Osteoblast (primary cell): Measurements from ENCODE around the gene PHPT1. TPM values are rescaled to one million over a fixed set of nuclear protein-coding genes. Genes with fewer than 3 reads are reported as not detected.

Experiments used
- DNase-seq: peaks from one replicate; pipeline ENCODE4 v3.0.0; 2011; ENCODE audit warnings: low spot score, mixed read lengths; ENCODE audit not compliant: insufficient read length; ENCODE audit errors: missing footprints
- H2AFZ ChIP-seq: 2 replicates; pipeline ENCODE4 v1.6.0; 2011; ENCODE audit warnings: mild to moderate bottlenecking, low read length
- H3K27ac ChIP-seq: 2 replicates; pipeline ENCODE4 v1.5.1; 2011; ENCODE audit warnings: mild to moderate bottlenecking, low read depth, low read length, moderate library complexity
- H3K27me3 ChIP-seq: 2 replicates; pipeline ENCODE4 v1.6.0; 2012; ENCODE audit warnings: mild to moderate bottlenecking, control low read depth, inconsistent platforms, low read length, moderate library complexity; ENCODE audit not compliant: insufficient read depth
- H3K36me3 ChIP-seq: 2 replicates; pipeline ENCODE4 v1.5.1; 2011; ENCODE audit warnings: mild to moderate bottlenecking, low read length, control low read depth, moderate library complexity; ENCODE audit not compliant: insufficient read depth
- H3K4me1 ChIP-seq: 2 replicates; pipeline ENCODE4 v1.5.1; 2011; ENCODE audit warnings: mild to moderate bottlenecking, low read length, control low read depth, moderate library complexity; ENCODE audit not compliant: insufficient read depth
- H3K4me2 ChIP-seq: 2 replicates; pipeline ENCODE4 v1.6.0; 2011; ENCODE audit warnings: mild to moderate bottlenecking, low read length; ENCODE audit not compliant: insufficient read depth
- H3K4me3 ChIP-seq: fragments of 200-600 bp; sonication (generic); 3 replicates; pipeline ENCODE4 v1.5.1; 2012; ENCODE audit warnings: mild to moderate bottlenecking, low read length, inconsistent platforms; ENCODE audit not compliant: insufficient read depth
- H3K79me2 ChIP-seq: 2 replicates; pipeline ENCODE4 v1.6.0; 2012; ENCODE audit warnings: mild to moderate bottlenecking, low read length, control low read depth, inconsistent platforms; ENCODE audit not compliant: insufficient read depth
- H3K9me3 ChIP-seq: 2 replicates; pipeline ENCODE4 v1.5.1; 2011; ENCODE audit warnings: low read depth, low read length, control low read depth
- H4K20me1 ChIP-seq: 2 replicates; pipeline ENCODE4 v1.6.0; 2012; ENCODE audit warnings: mild to moderate bottlenecking, low read length, control low read depth; ENCODE audit not compliant: insufficient read depth
- total RNA-seq: library from RNA; depleted of rRNA; stranded (reverse); fragments of >200 nt; gene quantifications from 2 replicates; pipeline ENCODE4 v1.2.3, GENCODE V29; 2012
- TF ChIP-seq, protein P1 (sequence below): IDR thresholded peaks from 2 replicates; pipeline ENCODE4 v1.5.1; 2011; ENCODE audit warnings: mild to moderate bottlenecking, low read depth, low read length, moderate library complexity; ENCODE audit errors: extremely low read depth

PHPT1 gene
- total RNA-seq, 1 donor, result 59.0 TPM

DNA sequence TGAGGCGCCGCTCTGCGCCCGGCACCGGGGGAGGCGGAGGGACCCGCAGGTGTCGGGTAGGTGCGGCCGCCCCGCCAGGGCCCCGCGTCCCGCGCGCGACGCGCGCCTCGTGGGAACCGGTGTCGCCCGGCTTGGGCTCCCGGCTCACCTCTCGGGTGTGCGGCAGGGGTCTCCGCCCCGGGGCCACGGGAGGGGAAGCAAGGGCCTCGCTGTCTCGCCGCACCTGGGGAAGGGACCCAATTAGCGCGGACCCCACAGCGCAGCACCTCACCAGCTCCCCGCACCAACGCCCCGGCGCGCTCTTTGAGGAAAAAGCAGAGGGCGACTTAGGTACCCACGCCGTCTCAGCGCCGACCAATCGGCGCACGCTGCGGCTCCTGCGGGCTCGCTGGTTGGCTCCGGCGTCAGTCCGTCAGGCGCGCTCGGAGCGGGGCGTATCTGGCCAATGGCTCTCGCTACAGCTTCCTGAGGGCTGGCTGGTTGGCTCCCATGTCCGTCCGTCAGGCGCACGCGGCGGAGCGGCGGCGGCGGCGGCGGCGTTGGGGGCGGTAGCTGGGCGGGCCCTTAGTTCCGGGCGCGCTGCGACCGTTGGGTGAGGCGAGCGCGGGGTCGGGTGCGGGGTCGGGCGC is 36.9 kb downstream of the PHPT1 start, which contains the start of gene TRAF2:
TRAF2 (plus strand) TSS at position 567 of the 629 bp plus-strand sequence. CDS start 12,225 bp downstream, outside the sequence.
- Histone ChIP-seq H3K4me3 (peak within 1 kb of the TSS; percentile 79), H2AFZ (peak within 1 kb of the TSS; percentile 92), H3K4me1 (peaks cover 19% of the 10 kb centered on the region), H3K9me3 (no peaks in the 10 kb centered on the region), H3K27me3 (no peaks in the 10 kb centered on the region), H3K4me2 (peak within 1 kb of the TSS; percentile 91), H4K20me1 (peaks cover 5% of the 10 kb centered on the region), H3K79me2 (peaks cover 44% of the 10 kb centered on the region), H3K27ac (peak within 1 kb of the TSS; percentile 6), H3K36me3 (no peaks in the 10 kb centered on the region)
- TF ChIP-seq, protein P1, sequence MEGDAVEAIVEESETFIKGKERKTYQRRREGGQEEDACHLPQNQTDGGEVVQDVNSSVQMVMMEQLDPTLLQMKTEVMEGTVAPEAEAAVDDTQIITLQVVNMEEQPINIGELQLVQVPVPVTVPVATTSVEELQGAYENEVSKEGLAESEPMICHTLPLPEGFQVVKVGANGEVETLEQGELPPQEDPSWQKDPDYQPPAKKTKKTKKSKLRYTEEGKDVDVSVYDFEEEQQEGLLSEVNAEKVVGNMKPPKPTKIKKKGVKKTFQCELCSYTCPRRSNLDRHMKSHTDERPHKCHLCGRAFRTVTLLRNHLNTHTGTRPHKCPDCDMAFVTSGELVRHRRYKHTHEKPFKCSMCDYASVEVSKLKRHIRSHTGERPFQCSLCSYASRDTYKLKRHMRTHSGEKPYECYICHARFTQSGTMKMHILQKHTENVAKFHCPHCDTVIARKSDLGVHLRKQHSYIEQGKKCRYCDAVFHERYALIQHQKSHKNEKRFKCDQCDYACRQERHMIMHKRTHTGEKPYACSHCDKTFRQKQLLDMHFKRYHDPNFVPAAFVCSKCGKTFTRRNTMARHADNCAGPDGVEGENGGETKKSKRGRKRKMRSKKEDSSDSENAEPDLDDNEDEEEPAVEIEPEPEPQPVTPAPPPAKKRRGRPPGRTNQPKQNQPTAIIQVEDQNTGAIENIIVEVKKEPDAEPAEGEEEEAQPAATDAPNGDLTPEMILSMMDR, result no peak
- peak; percentile 100 for DNase-seq

DNA sequence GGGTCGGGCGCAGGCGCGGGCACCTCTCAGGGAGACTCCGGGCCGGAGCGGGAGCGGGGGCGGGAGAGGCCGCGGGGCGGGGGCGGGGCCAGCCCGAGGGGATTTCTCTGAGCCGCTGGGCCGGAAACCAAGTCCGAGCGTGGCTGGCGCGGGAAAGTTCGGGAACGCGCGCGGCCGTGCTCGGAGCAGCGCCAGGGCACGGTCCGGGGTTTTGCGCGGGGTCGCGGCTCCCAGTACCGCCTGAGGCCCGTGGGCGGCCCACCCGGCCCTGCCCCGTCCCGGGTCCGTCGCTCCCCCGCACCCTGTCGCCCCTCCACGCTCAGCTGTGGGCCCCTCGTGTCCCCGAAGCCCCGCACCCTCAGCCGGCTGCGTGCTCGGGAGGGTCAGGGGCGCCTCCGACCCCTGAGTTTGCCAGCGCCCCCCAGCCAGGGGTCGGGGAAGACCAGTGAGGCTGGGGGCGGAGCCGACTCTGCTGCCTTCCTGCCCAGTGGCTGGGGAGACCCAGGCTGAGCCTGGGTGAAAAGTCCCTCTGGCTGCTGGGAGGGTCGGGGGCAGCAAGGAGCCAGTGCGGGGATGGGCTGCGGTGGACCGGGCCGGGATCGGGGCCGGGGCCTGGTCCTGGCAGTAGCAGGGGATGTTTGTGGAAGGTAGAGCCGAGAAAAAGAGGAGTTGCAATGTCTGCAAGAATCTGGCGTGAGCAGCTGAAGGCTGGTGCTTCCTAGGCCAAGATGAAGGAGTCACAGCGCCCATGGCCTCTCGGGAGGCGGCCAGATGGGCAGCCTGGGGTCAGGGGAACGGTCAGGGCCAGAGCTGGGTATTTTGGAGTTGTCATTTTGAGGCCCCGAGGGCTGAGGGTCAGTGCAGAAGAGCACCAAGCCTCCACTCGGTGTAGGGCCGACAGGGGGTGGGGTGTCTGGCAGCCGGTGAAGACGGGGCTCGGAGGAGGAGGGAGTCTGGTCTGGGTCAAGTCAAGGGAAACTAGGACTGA is 37.7 kb downstream of the PHPT1 start:
- DNase-seq, result peak; percentile 99
- Histone ChIP-seq H3K79me2 (peaks cover 51% of the 10 kb centered on the region), H3K4me2 (peak overlapping the region; percentile 83), H3K36me3 (no peaks in the 10 kb centered on the region), H3K27me3 (no peaks in the 10 kb centered on the region), H3K4me1 (peaks cover 15% of the 10 kb centered on the region), H3K4me3 (peak overlapping the region; percentile 79), H2AFZ (peak overlapping the region; percentile 66), H4K20me1 (peaks cover 5% of the 10 kb centered on the region), H3K9me3 (no peaks in the 10 kb centered on the region), H3K27ac (peak overlapping the region; percentile 6)
- TF ChIP-seq, protein P1, result no peak

DNA sequence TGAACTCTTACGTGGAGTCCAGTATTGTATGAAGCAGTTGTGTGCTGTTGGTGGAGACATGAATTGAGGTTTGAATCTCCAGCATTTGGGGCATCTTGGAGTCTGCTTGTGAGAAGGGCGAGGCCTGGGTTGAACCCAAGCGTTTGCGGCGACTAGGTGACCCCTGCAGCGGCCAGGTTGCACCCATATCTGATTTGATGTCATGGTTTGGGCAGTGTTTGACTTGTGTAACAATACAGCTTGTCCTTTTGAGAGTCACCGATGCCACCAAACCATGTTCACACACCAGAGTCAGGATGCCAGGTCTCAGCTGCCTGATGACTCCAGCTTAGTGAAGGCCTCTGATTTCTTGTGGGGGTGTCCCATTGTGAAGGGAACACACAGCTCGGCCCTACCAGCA is 39.2 kb downstream of the PHPT1 start:
- Histone ChIP-seq H3K4me1 (peaks cover 6% of the 10 kb centered on the region), H3K4me3 (no peak overlapping the region), H3K27me3 (no peaks in the 10 kb centered on the region), H3K79me2 (peaks cover 63% of the 10 kb centered on the region), H3K27ac (no peak overlapping the region), H3K9me3 (no peaks in the 10 kb centered on the region), H3K4me2 (no peak overlapping the region), H3K36me3 (no peaks in the 10 kb centered on the region), H2AFZ (no peak overlapping the region), H4K20me1 (peaks cover 5% of the 10 kb centered on the region)
- TF ChIP-seq, protein P1, result no peak
- peak; percentile 64 for DNase-seq

DNA sequence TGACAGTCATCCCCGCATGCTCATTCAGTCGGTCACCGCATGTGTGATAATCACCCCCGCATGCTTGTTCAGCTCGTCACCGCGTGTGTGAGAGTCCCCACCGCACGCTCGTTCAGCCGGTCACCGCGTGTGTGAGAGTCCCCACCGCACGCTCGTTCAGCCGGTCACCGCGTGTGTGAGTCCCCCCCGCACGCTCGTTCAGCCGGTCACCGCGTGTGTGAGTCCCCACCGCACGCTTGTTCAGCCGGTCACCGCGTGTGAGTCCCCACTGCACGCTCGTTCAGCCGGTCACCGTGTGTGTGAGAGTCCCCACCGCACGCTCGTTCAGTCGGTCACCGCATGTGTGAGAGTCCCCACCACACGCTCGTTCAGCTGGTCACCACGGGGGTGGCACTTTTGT is 40.6 kb downstream of the PHPT1 start:
- Histone ChIP-seq H3K9me3 (no peaks in the 10 kb centered on the region), H2AFZ (no peak overlapping the region), H3K4me2 (no peak overlapping the region), H3K4me3 (no peak overlapping the region), H3K27me3 (no peaks in the 10 kb centered on the region), H3K79me2 (peaks cover 75% of the 10 kb centered on the region), H3K4me1 (peaks cover 6% of the 10 kb centered on the region), H4K20me1 (peaks cover 8% of the 10 kb centered on the region), H3K36me3 (peaks cover 3% of the 10 kb centered on the region), H3K27ac (no peak overlapping the region)
- TF ChIP-seq, protein P1, result no peak
- no peak for DNase-seq
